ENCODE measurements around the gene PRTN3.

Gene PRTN3

DNA sequence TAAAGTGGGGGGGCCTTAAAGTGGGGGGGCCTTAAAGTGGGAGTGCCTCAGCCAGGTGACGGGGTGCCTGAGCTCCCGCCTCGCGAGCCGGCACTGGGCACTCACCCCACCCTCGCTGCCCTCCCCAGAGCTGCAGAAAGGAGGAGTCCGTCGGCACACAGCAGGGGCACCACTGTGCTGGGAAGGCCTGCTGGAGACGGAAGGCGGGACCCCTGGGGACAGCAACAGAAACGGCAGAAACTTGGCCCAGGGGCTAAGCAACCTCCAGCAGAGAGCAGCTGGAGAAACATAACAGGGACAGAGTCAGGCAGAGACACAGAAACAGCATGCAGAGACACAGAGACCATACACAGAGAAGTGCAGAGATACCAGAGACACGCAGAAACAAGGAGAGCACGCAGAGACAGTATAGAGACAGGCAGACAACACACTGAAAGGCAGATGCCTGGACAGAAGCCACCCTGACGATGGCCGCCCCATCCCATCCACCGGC is 26.5 kb downstream of the PRTN3 start:
- TF ChIP-seq, protein P1, sequence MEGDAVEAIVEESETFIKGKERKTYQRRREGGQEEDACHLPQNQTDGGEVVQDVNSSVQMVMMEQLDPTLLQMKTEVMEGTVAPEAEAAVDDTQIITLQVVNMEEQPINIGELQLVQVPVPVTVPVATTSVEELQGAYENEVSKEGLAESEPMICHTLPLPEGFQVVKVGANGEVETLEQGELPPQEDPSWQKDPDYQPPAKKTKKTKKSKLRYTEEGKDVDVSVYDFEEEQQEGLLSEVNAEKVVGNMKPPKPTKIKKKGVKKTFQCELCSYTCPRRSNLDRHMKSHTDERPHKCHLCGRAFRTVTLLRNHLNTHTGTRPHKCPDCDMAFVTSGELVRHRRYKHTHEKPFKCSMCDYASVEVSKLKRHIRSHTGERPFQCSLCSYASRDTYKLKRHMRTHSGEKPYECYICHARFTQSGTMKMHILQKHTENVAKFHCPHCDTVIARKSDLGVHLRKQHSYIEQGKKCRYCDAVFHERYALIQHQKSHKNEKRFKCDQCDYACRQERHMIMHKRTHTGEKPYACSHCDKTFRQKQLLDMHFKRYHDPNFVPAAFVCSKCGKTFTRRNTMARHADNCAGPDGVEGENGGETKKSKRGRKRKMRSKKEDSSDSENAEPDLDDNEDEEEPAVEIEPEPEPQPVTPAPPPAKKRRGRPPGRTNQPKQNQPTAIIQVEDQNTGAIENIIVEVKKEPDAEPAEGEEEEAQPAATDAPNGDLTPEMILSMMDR (conservative IDR thresholded peaks at IDR 0.05; ENCODE audit: low read depth, low read length): no peak

DNA sequence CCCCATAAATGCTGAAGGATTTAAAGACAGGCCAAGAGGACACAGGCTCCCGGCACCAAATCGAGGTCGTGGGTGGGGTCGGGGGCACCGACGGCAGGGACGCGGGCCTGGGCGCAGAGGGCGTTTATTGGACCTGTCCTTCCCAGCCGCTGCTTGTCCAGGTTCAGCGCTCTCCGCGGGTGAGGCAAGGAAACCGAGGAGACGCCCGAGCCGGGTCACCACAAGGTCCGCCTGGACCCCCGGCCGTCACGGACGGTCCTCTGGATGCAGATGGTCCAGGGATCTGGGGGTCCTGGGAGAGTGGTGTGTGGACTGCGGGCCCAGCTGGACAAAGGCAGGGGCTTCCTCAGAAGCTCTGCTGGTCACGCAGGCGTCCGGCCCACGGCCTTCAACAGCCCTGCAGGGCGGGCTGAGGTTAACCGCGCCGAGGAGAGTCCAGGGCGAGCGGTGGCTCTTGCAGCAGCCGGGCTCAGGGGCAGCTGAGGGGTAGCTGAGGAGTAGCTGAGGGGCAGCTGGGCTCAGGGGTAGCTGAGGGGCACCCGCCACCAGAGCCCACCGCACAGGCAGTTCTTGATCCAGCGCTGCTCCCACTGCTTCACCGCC is 27.2 kb downstream of the PRTN3 start:
- TF ChIP-seq, protein P1 (conservative IDR thresholded peaks at IDR 0.05; ENCODE audit: low read depth, low read length): no peak
- DNase-seq (ENCODE audit: low read depth): no peak
- no peak overlapping the region for H3K4me3 ChIP-seq (ENCODE audit: low read length)

More for the DNA sequence above, 26.5 kb downstream of the PRTN3 start:
- H3K4me3 ChIP-seq (ENCODE audit: low read length): no peak overlapping the region
- no peak for DNase-seq (ENCODE audit: low read depth)

DNA sequence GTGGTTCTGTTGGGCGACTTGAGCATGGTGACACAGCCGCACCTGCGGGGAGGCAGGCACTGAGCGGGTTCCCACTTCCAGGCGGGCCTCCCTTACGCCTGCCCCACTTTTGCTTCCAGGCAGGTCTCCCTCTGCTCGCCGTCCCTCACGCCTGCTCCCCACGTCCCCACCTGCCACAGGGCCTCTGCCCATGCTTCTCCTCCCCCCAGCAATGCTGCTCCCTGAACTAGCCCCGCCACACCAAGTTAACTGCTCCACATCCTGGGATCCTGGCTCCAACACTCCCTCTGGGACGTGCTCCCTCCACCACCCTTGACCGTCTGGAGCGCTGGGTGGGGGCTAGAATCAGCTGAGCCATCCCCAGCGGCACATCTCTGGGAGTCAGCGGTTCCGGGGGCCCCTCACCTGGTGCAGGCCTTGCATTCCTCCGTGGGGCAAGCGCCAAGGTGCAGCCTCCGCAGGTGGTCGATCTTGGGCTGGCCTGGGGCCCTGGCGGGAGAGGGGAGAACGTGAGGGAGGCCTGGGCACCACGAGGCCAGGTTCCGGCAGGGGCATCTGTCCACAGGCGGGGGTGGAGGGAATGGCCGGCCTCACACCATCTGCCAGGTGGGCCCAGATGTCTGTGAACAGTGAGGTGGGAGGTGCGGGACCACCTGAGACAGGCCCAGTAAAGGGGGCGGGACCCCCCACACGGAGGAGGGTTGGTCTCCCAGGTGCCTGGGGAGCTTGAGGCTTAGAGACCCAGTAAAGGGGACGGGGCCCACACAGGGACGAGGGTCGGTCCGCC is 27.9 kb downstream of the PRTN3 start:
- TF ChIP-seq, protein P1 (conservative IDR thresholded peaks at IDR 0.05; ENCODE audit: low read depth, low read length): no peak
- DNase-seq (ENCODE audit: low read depth): no peak

GRCh38 chr19:869245-870177 is 28.7 kb downstream of the PRTN3 start:
- no peak overlapping the region for H3K4me3 ChIP-seq (ENCODE audit: low read length)
- DNase-seq (ENCODE audit: low read depth): peak; percentile 68
- TF ChIP-seq, protein P1 (conservative IDR thresholded peaks at IDR 0.05; ENCODE audit: low read depth, low read length): no peak

More for the DNA sequence above, 27.9 kb downstream of the PRTN3 start:
- no peak overlapping the region for H3K4me3 ChIP-seq (ENCODE audit: low read length)

GRCh38 chr19:870314-870713 is 29.5 kb downstream of the PRTN3 start:
- H3K4me3 ChIP-seq (ENCODE audit: low read length): no peak overlapping the region
- DNase-seq (ENCODE audit: low read depth): no peak
- TF ChIP-seq, protein P1 (conservative IDR thresholded peaks at IDR 0.05; ENCODE audit: low read depth, low read length): no peak

- peak; percentile 60 for DNase-seq (ENCODE audit: low read depth)
- H3K4me3 ChIP-seq (ENCODE audit: low read length): no peak overlapping the region
Observed at GRCh38 chr19:870963-871401, 30.2 kb downstream of the PRTN3 start.

More at GRCh38 chr19:870963-871401, 30.2 kb downstream of the PRTN3 start:
- TF ChIP-seq, protein P1 (conservative IDR thresholded peaks at IDR 0.05; ENCODE audit: low read depth, low read length): no peak
